NCI-H146 treated with DMSO at 0.1 percent for 48 hours (cell line): ENCODE measurements around the gene ATL1.
"Not testable (repeated sequence)": the region's sequence is repeated elsewhere in the genome, so short reads cannot be mapped to it uniquely, and the experiment has no call there.

Source experiments
- DNase-seq: peaks from one replicate; lab custom pipeline; 2025; ENCODE audit not compliant: unreplicated experiment; lab: John Stamatoyannopoulos, UW

ATL1 gene

DNA sequence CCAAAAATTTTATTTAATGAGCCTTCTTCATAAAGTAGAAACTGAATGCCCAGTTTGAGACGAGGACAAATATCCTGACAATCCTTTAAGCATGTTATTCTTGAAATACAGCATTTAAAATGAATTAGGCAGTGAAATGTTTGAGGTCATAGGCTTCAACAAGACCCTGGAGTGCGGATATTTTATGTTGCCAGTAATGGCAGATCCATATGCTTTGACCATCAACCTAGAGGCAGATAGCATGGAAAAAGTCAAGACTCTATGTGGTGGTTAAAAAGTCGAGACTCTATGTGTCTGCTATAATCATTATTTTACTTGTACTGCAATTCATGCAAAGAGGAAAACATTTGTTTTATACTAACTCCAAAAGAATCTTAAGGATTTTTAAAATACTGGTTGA is 25.5 kb upstream of the ATL1 start:
- DNase-seq: no peak

DNA sequence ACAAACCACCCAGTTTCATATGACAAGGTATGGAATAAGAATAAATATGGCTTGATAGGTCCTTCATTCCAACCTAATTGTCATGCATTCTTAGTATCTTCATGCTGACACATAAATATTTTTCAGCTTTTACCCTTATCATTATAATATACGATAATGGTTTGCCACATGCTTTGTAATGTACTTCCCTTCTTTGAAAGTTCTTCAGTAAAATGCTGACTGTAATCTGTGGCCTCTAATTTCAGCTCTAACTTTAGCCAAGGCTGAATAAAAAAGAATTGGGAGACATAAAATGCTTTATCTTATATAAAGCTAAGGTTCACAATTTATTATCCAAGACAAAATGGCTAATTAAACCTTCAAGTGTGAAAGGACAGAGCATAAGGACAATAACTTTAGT is 24.9 kb upstream of the ATL1 start:
- DNase-seq: no peak

DNA sequence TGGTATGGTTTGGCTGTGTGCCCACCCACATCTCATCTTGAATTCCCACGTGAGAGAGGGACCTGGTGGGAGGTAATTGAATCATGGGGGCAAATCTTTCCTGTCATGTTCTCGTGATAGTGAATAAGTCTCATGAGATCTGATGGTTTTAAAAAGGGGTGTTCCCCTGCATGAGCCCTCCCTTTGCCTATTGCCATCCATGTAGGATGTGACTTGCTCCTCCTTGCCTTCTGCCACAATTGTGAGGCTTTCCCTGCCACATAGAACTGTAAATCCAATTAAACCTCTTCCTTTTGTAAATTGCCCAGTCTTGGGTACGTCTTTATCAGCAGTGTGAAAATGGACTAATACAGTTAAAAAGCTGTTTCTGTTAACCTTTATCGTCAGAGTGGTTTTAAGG is 21.9 kb upstream of the ATL1 start:
- DNase-seq: not testable (repeated sequence)

DNA sequence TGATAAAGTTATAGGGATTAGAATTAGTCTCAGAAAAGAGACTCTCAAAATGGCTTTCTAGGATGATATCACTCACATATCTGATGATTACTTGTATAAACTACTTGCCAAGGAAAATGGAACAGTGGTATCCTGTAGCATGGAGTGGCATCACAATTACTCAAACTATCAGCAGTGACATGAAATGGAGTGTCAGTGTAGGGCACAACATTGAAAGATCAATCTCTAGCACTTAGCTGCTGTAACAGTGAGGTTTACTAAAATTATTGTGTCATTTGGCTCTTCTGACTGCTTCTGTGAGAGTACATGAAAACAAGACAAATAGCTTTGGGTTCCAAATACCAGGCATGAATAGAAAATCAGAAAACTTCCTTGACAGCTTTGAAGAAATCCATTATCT is 20.9 kb upstream of the ATL1 start:
- DNase-seq: no peak

DNA sequence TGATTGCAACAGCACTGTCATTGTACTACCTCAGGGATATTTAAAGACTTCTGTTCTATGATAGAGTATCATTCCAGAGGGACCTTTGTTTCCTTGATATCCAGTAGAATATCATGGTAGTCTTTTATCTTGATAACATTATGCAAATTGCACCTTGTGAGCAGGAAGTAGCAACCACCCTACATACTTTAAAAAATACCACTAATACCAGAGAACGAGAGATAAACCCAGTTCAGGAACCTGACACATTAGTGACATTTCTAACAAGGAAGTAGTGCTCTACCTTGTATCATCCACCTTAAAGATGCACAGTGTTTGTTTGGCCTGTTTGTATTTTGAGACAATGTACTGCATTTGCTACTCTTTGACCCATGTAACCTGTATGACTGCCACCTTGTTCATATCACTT is 18.8 kb upstream of the ATL1 start:
- no peak for DNase-seq

DNA sequence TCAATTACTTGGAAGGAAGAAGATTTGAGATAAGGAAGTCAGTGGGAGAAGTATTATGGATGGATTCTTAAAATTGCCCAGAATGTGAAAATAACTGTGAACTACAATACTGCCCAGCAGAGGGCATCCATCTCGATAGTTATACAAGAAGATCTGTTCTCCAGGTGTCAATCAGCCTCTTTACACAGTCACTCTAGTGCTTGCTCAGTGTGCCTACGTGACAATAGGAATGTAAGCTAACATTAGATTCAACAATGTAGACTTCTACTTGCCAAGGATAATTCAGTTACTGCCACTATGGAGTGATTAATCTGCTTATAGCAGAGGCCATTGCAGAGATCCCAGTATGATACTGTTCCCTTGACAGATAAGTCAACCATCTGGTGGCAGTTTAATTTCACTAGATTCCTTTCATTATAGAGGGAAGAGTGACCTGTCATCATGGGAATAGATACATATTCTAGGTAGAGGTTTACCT is 17.0 kb upstream of the ATL1 start:
- DNase-seq: peak; percentile 65

DNA sequence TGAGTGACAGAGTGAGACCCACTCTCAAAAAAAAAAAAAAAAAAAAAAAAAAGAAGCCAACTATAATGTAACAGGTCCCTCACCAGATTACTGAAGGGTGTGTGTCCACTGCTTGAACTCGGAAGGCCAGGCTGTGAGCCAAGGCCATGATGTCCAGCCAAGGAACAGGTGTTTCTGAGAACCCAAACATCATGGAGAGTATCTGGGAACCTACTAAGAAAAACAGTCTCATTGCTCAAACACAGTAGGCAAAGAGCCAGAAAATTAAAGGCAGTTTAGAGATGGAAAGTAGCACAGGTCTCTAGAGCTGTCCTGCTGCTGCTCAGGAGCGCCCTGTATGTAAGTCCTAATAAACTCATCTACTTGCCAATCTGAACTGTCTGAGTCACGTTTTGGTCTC is 15.0 kb upstream of the ATL1 start:
- no peak for DNase-seq

DNA sequence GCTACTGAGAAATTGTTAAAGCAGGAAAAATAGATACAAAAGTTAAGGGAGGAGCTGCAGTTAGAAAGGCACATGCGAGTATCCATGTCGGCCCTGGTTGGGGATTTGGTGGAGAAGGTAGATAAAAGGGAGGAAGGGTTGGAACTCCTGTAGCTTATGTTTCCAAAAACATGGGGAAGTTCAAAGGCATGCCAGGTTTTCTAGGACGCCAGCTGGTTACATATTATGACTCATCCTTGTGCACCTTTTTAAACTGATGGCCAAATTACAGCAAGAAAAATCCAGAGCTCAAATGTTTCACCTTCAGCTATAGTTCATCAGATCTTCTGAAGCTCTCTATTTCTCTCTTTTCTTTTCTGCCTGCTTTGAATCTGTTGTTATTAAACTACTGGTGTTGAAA is 14.3 kb upstream of the ATL1 start:
- no peak for DNase-seq

DNA sequence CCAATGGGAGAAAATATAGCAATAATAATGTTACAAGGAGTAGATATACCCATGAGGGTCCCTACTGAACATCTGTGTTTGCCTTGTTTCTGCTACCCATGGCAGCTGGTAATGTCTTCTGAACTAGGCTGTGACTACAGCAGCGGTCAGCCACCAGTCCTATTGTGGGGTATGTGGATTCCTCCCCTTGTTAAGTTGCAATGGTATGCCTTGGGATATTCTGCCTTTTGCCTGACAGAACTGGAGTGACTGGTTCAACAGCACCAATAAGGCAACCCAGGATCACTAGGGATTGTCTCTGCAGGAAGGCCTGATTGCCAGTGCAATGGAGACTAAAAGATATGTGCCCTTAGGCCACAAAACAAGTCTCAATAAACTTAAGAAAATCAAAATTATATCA is 9.7 kb upstream of the ATL1 start:
- DNase-seq: no peak

DNA sequence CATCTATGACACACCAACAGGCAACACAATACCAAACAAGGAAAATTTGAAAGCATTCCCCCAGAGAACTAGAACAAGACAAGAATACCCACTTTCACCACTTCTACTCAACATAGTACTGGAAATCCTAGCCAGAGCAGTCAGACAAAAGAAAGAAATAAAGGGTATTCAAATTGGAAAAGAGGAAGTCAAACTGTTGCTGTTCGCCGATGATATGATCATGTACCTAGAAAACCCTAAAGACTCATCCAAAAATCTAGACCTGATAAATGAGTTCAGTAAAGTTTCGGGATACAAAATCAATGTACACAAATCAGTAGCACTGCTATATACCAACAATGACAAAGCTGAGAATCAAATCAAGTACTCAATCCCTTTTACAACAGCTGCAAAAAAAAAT is 8.1 kb upstream of the ATL1 start:
- no peak for DNase-seq

DNA sequence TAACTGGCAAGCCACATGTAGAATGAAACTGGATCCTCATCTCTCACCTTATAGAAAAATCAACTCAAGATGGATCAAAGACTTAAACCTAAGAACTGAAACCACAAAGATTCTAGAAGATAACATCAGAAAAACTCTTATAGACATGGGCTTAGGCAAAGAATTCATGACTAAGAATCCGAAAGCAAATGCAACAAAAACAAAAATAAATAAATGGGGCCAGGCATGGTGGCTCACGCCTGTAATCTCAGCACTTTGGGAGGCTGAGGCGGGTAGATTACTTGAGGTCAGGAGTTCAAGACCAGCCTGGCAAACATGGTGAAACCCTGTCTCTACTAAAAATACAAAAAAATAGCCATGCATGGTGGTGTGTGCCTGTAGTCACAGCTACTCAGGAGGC is 7.1 kb upstream of the ATL1 start:
- not testable (repeated sequence) for DNase-seq

DNA sequence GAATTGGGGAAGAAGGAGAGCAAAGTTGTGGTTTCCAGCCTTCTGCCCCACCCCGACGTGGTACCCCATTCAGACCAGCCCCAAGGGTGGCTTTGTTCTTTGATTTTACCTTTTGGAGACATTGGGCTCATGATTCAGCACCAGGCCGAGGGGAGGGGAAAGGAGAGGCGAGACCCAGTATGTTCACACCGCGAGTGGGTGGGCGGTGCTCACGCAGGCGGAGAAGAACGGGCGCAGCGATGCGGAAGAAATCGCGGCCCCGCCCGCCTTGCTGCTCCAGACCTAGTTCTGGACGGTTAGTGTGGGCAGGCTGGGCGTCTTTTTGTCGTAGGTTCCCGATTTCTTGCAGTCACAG is 963 bp downstream of the ATL1 start:
- peak; percentile 61 for DNase-seq

DNA sequence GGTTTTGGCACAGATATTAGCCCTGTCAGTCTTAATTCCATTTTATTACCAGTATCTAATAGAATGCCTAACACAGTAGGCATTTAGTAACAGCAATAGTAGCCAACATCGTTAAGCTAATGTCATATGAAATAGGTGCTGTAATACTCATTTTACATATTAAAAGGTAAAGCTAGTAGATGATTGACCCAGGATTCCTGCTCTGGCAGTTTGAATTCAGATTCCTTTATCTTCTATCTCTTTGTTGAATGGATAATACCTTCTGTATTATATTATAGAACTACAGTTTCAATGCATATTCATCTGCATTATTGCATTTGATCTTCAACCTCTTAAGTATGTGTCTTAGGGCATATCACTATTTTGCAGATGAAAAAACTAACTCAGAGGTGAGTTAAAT is 2.9 kb downstream of the ATL1 start:
- DNase-seq: no peak

DNA sequence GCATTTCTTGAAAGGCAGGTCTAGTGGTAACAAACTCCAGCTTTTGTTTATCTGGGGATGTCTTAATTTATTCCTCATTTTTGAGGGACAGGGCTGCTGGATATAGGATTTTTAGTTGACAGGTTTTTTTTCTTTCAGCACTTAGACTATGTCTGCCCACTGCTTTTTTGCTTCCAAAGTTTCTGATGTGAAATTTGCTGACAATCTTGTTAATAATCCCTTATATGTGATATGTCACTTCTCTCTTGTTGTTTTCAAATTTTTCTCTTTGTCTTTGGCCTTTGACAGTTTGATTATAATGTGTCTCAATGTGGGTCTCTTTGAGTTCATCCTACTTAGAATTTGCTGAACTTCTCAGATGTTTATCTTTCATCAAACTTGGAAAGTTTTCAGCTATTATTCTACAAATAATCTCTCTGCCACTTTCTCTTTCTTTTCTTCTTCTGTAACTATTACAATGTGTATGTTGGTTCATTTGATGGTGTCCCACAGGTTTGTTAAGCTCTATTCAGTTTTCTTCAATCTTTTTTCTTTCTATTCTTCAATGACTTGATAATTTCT is 9.8 kb downstream of the ATL1 start:
- DNase-seq: no peak

DNA sequence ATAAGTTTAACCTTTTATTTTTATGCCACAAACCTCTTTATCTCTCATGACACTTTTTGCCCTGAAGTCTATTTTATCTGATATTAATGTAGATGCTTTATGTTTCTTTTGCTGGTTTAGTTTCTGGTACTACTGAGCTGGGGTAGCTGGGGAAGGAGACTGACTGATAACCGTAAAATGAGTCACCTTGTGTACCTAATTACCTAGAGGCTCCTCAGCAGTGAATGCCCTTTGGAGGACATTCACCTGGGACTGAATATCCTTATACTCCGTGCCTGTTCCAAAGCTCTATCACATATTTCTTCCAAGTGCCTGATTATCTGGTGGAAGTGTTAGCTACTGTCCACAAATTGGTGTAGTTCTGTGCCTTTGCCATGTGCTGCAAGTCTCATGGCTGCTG is 13.9 kb downstream of the ATL1 start:
- DNase-seq: no peak

DNA sequence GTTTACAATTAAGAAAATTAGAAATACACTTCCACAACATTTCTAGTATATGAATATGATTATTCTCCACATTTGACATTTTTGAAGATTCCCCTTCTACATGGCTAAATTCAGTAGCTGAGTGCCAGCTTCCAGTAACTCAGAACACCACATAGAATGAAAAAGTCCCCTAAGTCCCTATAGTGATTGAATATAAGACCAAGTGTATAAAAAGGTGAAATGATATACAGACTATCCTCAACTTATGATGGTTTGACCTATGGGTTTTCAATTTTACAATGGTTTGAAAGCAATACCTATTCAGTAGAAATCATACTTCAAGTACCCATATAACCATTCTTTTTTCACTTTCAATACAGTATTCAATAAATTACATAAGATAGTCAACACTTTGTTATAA is 15.8 kb downstream of the ATL1 start:
- no peak for DNase-seq

DNA sequence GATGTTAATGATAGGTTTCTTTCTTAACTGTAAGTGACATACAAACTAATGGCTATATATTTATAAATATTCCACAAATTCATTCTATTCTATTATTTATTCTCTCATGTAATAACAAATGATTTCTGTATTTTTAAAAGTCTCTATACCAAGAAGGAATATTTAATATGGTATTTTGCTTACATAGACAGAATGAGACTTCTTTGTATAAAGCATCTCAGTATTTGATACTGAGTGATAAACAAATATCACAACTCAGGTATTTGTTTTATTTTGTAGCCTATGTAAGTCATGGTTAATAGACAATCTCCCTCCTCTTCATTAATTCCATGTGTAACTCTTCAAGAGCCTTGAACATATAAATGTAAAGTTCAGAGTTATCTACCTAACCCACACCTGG is 18.0 kb downstream of the ATL1 start:
- no peak for DNase-seq

DNA sequence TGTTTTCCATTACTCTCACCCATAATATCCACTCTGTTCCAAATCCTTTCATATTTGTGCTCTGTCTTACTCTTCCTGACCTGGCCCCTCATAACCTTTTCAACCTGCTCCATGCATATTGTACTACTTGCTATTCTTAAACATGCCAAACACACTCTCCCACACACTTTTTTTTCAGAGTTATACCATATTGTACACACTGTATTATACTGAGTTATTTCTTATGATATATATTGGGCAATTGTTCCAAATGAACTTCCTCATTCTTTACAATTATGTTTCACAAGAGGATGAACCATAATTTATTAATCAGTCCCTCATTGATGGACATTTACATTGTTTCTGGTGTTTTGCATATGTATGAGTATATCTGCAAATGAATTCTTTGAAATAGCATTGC is 18.5 kb downstream of the ATL1 start:
- DNase-seq: no peak

DNA sequence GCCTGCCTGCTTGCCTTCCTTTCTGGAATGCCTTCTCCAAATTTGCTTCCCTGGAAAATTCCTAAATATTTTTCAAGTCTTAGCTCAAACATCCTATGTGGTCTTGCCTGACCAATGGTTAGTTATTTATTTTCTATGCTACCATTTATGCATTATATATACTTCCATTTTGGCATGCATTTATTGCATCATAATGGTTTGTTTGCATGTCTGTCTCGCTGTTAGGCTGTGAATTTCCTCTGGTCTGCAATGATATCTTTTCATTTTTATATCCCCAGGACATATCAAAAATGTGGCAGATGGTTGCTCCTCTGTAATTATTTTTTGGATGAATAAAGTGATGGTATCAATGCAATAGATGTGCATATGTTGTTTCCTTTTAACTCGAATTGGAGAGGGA is 30.5 kb downstream of the ATL1 start:
- no peak for DNase-seq

DNA sequence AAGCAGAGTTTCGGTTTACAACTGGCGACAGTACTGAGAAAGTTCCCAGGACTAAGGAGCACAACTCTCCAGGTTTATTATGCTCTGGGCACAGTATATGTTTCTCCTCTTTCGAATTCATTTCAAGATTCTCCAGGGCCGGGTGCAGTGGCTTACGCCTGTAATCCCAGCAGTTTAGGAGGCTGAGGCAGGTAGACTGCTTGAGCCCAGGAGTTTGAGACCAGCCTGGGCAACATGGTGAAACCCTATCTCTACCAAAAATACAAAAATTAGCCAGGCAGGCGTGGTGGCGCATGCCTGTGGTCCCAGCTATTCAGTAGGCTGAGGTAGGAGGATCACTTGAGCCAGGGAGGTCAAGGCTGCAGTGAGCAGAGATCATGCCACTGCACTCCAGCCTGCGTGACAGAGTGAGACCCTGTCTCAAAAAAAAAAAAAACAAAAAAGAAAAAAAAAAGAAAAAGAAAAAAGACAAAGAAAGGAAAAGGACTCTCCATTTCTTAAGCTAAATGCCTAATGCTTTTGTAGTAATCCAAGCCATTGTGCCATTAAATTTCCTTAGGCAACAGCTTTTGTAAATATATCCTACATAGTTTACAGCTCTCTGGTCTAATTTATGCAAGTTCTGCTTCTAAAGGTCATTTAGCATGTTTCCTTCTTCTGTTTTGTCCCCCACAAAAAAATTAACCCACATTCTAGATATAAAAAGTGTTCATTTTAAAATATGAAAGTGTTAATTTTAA is 34.8 kb downstream of the ATL1 start:
- no peak for DNase-seq

DNA sequence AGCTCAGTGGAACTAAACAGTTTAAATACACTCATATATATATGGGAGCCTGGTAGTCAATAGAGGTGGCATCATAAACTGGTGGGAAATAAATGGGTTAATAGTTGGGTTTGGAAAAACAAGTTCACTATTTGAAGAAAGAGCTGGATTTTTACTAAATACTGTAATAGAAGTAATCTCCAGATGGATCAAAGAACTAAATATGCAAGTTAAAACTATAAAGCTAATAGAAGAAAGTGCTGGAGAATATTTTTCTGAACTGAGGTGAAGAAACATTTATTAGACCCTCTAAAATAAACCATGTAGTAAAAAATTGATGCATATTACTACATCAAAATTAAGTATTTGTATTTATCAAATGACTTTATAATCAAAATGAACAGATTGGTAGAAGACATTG is 38.8 kb downstream of the ATL1 start:
- no peak for DNase-seq

DNA sequence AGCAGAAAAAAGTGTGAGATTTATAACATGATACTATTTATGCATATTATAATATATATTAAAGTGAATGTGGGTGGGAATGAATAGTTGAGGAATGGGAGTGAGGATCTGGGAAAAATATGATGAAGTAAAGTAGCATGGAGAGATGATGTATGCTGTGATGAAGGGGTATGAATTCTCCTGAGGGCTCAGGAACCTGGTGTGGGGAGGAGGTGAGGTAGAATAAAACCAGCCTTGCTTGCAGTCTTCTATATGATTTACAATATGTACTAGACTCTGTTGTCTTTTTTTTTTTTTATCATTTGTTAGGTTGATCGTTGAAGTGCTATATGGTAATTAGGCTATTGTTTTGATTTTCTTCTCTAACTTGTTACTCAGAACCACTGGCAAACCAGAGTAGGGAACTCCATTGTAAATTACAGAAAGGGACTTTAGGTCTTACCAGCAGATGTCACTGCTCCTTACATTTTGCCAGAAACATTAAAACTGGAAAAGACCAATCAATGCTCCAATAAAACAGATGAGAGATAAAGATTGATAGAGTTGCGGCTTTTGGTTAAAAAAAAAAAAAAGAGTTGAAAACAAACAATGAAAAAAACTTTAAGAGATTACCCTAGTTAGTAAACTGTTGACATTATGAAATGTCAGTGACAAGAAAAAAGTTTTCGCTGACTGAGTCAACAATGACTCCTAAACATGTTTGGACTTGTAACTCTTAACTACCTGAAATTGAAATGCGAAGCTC is 39.9 kb downstream of the ATL1 start:
- peak; percentile 11 for DNase-seq
